Measurements from ENCODE around the gene NEIL1. TPM values are rescaled to one million over a fixed set of nuclear protein-coding genes. Genes with fewer than 3 reads are reported as not detected.

The NEIL1 gene
- total and polyA plus RNA-seq, 2 experiments from 2014 or later = 42.2 to 71.2 TPM

DNA sequence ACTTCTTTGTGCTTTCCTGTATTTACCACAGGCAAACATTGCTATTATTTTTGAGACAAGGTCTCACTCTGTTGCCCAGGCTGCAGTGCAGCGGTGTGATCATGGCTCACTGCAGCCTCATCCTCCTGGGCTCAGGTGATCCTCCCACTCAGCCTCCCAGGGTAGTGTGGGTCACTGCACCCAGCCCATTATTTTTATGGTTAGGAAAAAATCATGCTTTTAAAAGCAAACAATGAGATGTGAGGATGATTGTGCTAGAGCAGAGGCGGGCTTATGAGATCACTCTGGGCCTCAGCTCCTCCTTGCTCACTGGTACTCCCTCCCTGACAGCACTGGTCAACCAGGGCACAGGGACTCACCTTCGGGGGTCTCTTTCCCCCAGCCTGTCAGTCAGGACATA, 19.3 kb downstream of the NEIL1 start:
- Histone ChIP-seq H3K27ac (no peak overlapping the region), H3K36me3 (peaks cover 32% of the 10 kb centered on the region), H3K27me3 (no peaks in the 10 kb centered on the region), H3K4me1 (ENCODE audit: low read depth) (peaks cover 6% of the 10 kb centered on the region), H3K4me3 (no peak overlapping the region), H3K9me3 (ENCODE audit: low read depth) (no peaks in the 10 kb centered on the region)
- TF ChIP-seq, protein P1, sequence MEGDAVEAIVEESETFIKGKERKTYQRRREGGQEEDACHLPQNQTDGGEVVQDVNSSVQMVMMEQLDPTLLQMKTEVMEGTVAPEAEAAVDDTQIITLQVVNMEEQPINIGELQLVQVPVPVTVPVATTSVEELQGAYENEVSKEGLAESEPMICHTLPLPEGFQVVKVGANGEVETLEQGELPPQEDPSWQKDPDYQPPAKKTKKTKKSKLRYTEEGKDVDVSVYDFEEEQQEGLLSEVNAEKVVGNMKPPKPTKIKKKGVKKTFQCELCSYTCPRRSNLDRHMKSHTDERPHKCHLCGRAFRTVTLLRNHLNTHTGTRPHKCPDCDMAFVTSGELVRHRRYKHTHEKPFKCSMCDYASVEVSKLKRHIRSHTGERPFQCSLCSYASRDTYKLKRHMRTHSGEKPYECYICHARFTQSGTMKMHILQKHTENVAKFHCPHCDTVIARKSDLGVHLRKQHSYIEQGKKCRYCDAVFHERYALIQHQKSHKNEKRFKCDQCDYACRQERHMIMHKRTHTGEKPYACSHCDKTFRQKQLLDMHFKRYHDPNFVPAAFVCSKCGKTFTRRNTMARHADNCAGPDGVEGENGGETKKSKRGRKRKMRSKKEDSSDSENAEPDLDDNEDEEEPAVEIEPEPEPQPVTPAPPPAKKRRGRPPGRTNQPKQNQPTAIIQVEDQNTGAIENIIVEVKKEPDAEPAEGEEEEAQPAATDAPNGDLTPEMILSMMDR (IDR thresholded peaks at IDR 0.05; ENCODE audit: low read depth, low read length) = no peak
- no peak for DNase-seq (ENCODE audit: low read depth in 1 of 2, low spot score in 1 of 2)

DNA sequence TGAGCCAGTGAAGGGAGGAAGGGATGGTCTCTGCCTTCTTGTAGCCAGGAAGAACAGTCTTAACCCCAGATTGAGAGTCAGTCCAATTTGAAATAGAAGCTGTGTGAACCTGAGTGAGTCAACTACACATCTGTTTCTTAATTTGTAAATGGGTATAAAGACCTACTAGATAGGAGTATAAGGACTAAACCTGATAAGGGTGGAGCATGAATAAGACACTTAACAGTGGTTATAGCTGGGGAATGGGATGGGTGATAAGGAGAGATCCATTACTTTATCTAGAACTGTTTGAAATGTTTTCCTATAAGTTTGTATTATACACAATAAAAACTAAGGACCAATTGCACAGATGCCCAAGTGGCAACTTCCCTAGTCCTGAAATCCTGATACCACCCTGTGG, 20.2 kb downstream of the NEIL1 start:
- Histone ChIP-seq H3K27ac (no peak overlapping the region), H3K4me3 (no peak overlapping the region), H3K4me1 (ENCODE audit: low read depth) (peaks cover 6% of the 10 kb centered on the region), H3K36me3 (peaks cover 36% of the 10 kb centered on the region), H3K27me3 (no peaks in the 10 kb centered on the region), H3K9me3 (ENCODE audit: low read depth) (no peaks in the 10 kb centered on the region)
- DNase-seq (ENCODE audit: low read depth in 1 of 2, low spot score in 1 of 2) = no peak
- TF ChIP-seq, protein P1 (IDR thresholded peaks at IDR 0.05; ENCODE audit: low read depth, low read length) = no peak

DNA sequence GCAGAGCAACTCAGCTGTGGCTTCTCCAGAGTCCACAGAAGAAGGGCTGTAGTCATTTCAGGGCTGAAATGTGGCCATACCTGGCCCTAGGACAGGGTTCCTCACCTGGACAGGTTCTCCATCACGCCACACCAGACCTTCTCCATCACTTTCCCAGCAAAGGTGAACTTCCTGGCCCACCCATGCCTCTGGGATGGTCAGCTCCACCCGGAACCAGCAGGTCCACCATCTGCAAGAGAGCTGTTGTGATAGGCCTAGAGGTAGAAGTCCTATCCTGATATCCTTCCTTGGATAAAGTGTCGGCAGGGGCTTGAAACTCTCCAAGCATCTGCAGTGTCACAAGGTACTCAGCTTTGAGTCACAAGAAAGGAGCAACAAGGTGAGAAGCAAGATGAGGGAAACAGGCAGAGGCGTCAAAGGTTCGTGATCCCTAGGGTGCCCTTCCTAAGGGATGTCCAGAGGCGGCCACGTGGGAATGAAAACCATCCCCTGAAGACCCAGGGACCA, 20.6 kb downstream of the NEIL1 start:
- Histone ChIP-seq H3K4me3 (no peak overlapping the region), H3K27me3 (no peaks in the 10 kb centered on the region), H3K36me3 (peaks cover 36% of the 10 kb centered on the region), H3K9me3 (ENCODE audit: low read depth) (no peaks in the 10 kb centered on the region), H3K4me1 (ENCODE audit: low read depth) (peaks cover 6% of the 10 kb centered on the region), H3K27ac (no peak overlapping the region)
- DNase-seq (ENCODE audit: low read depth in 1 of 2, low spot score in 1 of 2) = no peak
- TF ChIP-seq, protein P1 (IDR thresholded peaks at IDR 0.05; ENCODE audit: low read depth, low read length) = no peak

DNA sequence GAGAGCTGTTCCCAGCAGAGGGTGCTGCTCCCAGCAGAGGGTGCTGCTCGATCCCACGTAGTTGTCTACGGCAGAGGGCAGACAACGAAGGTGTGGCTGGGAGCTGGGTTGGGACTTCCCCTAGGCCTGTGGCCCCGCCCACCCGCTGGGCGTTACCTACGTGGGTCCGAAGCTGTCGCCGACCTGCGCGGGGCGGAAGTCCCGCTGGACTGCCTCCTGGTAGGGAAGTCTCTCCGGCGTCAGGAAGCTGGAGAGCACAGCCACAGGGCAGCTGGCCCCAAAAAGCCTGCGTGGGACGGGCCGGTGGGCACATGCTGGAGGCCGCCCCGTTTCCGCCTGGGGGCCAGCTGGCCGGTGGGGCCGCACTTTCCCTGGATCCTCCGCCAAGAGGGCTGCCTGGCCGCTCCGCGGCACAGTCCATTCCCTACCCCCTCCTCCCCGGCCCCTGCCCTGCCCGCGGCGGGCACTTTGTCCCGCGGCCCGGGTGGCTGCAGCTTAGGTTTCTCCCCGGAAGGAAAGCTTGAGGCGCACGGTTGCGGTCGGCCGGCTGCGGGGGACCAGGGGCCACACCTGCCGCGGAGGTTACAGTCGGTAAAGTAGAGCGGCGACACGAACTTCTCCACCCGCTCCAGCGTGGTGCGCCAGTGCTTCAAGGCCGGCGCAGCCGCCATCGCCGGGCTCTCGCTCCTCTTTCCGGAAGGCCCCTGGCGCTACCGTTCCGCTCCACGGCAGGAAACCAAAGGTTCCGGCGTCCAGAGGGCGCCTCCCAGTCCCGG, 21.3 kb downstream of the NEIL1 start, which contains the start of gene MAN2C1:
Gene MAN2C1, minus strand, starts transcription at position 695 of the 776 bp plus-strand sequence. Its CDS starts 24 bp downstream, at position 671.
- Histone ChIP-seq H3K27me3 (no peaks in the 10 kb centered on the region), H3K9me3 (ENCODE audit: low read depth) (no peaks in the 10 kb centered on the region), H3K36me3 (peaks cover 36% of the 10 kb centered on the region), H3K4me3 (peak within 1 kb of the TSS; percentile 84), H3K27ac (peak within 1 kb of the TSS; percentile 94), H3K4me1 (ENCODE audit: low read depth) (peaks cover 6% of the 10 kb centered on the region)
- DNase-seq (ENCODE audit: low read depth in 1 of 2, low spot score in 1 of 2) = peak; percentile 95 to 97
- TF ChIP-seq, protein P1 (IDR thresholded peaks at IDR 0.05; ENCODE audit: low read depth, low read length) = peak; percentile 77

DNA sequence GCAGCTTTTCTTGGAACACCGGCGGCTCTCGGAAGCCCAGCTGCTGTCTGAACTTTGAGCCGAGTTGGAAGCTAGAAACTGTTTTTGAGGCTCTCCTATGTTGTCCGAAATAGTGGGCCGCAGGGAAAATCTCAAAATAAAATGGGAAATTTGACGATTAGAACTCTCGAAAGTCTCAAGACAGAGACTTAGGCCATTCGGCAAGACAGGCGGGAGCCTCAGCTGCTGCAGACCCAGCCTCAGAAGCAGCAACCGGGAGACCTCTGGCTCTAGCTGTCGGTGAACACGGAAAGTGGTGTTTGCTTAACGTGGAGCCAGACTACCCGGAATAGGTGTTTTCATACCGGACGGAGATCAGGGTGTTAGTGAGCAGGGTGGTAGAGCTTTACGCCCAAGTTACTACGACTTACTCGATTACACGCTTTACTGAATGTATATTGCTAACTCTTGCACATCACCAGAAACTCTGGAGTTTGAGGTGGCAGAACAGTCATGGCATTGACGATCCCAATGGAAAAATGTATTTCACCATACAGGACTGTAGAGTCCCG, 21.9 kb downstream of the NEIL1 start:
- H3K4me3 ChIP-seq = peak overlapping the region; percentile 84
- H3K27ac ChIP-seq = peak overlapping the region; percentile 94
- H3K36me3 ChIP-seq = peaks cover 40% of the 10 kb centered on the region
- H3K9me3 ChIP-seq (ENCODE audit: low read depth) = no peaks in the 10 kb centered on the region
- TF ChIP-seq, protein P1 (IDR thresholded peaks at IDR 0.05; ENCODE audit: low read depth, low read length) = no peak
- peaks cover 6% of the 10 kb centered on the region for H3K4me1 ChIP-seq (ENCODE audit: low read depth)
- H3K27me3 ChIP-seq = no peaks in the 10 kb centered on the region
- DNase-seq (ENCODE audit: low read depth in 1 of 2, low spot score in 1 of 2) = no peak

Measured in cardiac muscle cell (in vitro differentiated cells and primary cell).